ENCODE measurements around the gene HOXB8.

The HOXB8 gene

DNA sequence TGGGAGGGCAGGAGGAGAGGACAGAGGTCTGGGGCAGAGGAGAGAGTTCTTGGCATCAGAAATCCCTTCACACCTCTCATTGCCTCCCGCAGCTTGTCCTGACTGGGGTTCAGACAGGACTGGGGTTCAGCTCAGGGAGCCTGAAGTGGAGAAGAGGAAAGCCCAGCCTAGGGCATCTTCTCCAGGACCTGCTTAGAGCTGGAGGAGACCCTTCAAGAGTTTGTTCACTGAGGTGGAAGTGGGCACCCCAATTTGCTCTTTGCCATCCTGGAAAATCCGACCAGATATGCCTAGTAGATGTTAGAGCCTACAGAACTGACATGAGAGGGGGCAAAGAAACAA is 27.0 kb downstream of the HOXB8 start:
- H3K4me3 ChIP-seq = no peak overlapping the region
- H3K27me3 ChIP-seq (ENCODE audit: low read depth) = peaks cover 21% of the 10 kb centered on the region
- in situ Hi-C loops (cut with MboI; ENCODE audit: low sequenced_read_pairs) = no loop called here
- no peaks in the 10 kb centered on the region for H3K36me3 ChIP-seq (replicated peaks)
- no peaks in the 10 kb centered on the region for H3K9me3 ChIP-seq
- peaks cover 8% of the 10 kb centered on the region for H3K4me1 ChIP-seq
- no peak for DNase-seq (ENCODE audit: low spot score in 2 of 2)

DNA sequence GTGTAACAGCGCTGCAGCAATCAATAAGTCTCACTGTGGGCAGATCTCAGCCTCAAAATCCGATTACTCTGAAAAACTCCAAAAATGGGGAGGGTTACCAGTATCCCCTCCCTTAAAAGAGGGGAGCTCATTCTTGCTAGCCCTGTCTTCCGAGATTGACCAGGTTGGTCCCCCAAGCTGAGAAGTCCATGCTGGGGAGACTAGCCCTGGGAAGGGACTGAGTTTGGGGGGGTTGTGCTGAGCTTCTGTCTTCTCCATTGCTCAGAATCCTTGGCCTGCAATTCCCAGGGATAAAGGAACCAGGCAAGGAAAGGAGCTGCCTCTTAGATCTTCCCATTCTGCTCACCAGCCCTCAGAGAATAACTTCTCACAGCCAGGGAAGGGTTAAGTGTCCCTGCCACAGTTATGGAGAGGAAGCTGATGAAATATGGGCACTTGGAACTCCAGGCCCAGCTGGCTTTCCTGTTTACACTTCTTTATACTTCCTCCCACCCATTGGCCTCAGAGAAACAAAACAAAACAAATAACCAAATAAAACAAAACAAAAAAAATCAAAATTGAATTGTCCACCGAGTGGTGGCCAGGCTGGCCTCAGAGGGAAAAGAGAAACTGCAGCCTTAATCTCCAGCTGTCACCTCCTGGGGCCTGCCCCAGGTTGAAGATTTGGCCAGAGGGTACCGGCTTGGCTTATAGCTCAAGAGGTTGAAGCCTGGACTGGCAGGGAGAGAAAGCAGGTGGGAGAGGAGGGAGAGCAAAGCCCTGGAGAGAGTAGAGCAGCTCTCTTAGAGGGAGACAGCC is 27.6 kb downstream of the HOXB8 start:
- in situ Hi-C loops (cut with MboI; ENCODE audit: low sequenced_read_pairs) = no loop called here
- DNase-seq (ENCODE audit: low spot score in 2 of 2) = no peak
- H3K27me3 ChIP-seq (ENCODE audit: low read depth) = peaks cover 21% of the 10 kb centered on the region

DNA sequence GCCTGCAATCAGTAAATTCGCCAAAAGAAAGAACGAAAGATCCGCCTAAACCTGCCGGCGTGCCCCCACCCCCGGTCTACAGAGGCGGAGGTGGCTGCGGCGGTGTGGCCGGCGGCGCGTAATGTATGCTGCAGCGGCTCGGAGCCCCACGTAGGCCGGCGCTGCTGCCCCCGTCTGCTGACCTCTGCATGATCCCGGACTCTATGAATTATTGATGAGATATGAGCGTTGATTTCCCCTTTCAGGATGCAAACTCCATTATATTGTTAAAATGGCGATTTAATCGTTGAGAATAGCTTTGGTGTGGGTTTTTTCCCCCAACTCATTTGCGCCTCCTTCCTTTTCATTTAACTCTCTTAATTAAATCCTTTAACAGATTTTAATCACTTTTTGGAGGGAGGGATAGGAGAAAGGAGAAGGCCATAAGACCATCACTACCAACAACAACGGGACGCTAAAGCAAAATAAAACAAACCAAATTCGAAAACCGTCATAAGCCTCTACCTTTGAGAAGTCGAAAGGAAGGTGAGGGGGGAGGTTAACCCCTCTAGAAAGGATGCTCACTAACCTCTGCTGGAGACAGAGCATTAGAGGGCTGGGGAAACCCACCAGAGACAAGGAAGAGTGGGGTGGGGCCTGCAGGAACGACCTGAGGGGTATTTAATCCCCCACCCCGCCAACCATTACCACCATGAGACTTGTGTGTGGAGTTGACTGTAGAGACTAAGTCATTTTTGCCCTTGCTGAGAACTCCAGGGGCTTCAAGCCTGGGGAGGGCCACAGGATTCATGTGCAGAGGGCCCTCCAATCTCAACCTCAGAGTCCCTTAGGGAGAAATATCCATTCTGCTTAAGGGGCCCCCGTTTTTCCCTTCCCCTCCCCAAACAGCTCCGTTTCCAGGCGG is 28.5 kb downstream of the HOXB8 start:
- no peaks in the 10 kb centered on the region for H3K36me3 ChIP-seq (replicated peaks)
- no peak for DNase-seq (ENCODE audit: low spot score in 2 of 2)
- H3K4me1 ChIP-seq = peaks cover 6% of the 10 kb centered on the region; the same call in 1 of the 2 replicates
- H3K4me3 ChIP-seq = no peak overlapping the region
- no peaks in the 10 kb centered on the region for H3K9me3 ChIP-seq
- in situ Hi-C loops (cut with MboI; ENCODE audit: low sequenced_read_pairs) = no loop called here
- H3K27me3 ChIP-seq (ENCODE audit: low read depth) = peaks cover 21% of the 10 kb centered on the region

More for the DNA sequence above, 27.6 kb downstream of the HOXB8 start:
- Histone ChIP-seq H3K36me3 (replicated peaks) (no peaks in the 10 kb centered on the region), H3K4me1 (peaks cover 6% of the 10 kb centered on the region; the same call in 1 of the 2 replicates), H3K4me3 (no peak overlapping the region), H3K9me3 (no peaks in the 10 kb centered on the region)

DNA sequence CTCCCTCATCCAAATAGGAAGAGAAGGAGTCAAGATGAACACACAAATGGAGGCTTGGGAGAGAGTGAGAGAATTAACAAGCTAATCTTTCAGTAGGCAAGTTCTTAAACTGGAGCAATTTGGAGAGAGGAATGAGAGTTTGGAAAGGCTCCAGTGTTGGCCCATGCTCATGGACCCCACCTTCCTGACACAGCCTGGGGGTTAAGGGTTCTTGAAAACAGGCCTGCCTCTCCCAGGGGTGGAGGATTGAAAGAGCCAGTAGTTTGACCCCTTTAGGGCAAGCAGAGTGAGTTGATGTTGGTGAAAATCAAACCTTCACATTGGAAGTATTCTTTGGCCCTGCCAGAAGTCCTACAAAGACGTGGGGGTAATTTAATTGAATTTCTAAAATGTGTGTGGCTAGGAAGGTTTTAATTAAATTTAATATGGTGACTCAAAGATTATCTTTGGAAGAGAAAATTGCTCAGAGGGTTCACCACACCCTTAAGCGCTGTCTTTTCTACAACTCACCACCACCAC is 30.8 kb downstream of the HOXB8 start:
- no peak for DNase-seq (ENCODE audit: low spot score in 2 of 2)
- in situ Hi-C loops (cut with MboI; ENCODE audit: low sequenced_read_pairs) = no loop called here
- Histone ChIP-seq H3K4me3 (no peak overlapping the region), H3K36me3 (replicated peaks) (no peaks in the 10 kb centered on the region), H3K27me3 (ENCODE audit: low read depth) (peaks cover 16% of the 10 kb centered on the region), H3K9me3 (no peaks in the 10 kb centered on the region), H3K4me1 (peaks cover 6% of the 10 kb centered on the region; the same call in 1 of the 2 replicates)

DNA sequence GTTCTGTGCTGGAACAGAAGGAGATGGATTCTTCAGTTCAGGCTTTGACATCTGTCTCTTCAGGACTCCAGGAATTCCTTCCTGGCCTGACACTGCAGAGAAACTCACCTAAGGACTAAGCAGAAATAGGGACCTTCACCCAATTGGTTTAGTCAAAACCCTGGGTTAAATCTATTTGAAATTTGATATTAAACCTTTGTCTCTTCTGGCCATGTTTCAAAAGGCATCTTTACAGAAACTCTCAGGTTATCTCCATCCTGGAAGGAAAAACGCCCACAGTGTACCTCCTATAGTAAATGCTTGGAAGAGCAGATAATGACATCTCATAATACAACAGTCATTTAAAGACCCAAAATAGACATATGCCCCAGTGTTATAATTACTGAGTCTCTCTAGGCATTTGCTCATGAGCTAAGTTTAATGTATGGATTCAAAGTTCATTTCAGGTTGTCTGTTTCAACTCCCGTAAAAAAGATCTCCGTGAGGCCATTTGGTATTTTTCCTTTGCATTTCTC is 31.3 kb downstream of the HOXB8 start:
- no peaks in the 10 kb centered on the region for H3K9me3 ChIP-seq
- in situ Hi-C loops (cut with MboI; ENCODE audit: low sequenced_read_pairs) = no loop called here
- no peak overlapping the region for H3K4me3 ChIP-seq
- no peak for DNase-seq (ENCODE audit: low spot score in 2 of 2)
- H3K27me3 ChIP-seq (ENCODE audit: low read depth) = peaks cover 11% of the 10 kb centered on the region
- peaks cover 6% of the 10 kb centered on the region; the same call in 1 of the 2 replicates for H3K4me1 ChIP-seq
- no peaks in the 10 kb centered on the region for H3K36me3 ChIP-seq (replicated peaks)

DNA sequence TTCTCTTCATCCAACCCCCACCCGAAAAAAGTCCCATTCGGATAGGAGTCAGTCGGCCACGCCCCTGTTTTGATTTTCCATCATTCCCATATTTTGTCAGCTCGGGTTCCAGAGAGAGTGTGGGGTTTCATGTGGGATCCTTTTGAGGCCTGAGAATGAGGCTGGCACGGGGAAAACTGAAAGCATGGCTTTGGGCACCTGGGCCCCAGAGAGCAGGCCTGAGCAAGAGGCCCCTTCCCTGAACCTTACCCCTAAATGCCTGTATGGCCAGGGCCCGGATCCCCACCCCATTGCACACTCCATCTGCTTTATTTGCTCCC is 32.4 kb downstream of the HOXB8 start:
- no peaks in the 10 kb centered on the region for H3K9me3 ChIP-seq
- DNase-seq (ENCODE audit: low spot score in 2 of 2) = no peak
- peaks cover 6% of the 10 kb centered on the region; the same call in 1 of the 2 replicates for H3K4me1 ChIP-seq
- in situ Hi-C loops (cut with MboI; ENCODE audit: low sequenced_read_pairs) = no loop called here
- H3K36me3 ChIP-seq (replicated peaks) = no peaks in the 10 kb centered on the region
- H3K27me3 ChIP-seq (ENCODE audit: low read depth) = peaks cover 6% of the 10 kb centered on the region
- H3K4me3 ChIP-seq = no peak overlapping the region

DNA sequence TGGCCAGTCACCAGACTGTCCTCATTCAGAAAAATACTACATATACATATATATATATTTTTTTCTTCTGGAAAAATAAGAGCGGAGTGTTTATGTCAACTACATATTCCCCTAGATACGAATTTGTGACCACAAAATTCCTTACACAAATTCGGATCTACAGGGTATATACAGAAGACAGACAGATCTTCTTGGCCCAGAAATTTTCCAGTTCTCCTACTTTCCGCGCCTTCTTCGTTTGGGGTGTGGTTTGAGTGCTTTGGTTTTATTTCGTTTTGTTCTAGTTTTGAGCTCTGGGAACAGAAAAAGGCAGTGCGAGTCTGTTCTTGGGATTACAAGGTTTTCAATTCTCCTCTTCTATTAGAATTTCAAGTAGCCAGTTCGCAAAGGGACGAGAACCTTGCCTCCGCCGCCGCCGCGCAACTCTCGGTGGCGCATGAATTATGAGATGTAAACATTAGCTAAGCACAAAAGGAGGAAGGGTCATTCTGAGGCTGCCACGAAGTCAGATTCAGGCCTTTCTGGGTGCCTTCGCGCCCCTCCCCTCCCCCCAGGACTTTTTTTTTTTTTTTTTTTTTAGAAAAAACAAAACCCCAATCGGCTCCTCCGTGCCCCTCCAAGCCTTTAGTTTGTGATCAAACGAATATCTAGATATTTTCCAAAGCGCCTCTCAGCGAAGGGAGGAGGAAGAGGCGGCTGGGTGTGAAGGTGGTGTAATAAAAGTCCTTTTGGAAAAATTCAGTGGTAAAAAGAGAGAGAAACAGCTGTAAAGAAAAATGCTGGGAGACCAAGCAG is 35.1 kb downstream of the HOXB8 start:
- H3K27me3 ChIP-seq (ENCODE audit: low read depth) = no peaks in the 10 kb centered on the region
- no peak overlapping the region for H3K4me3 ChIP-seq
- H3K9me3 ChIP-seq = no peaks in the 10 kb centered on the region
- H3K4me1 ChIP-seq = peaks cover 13% of the 10 kb centered on the region
- in situ Hi-C loops (cut with MboI; ENCODE audit: low sequenced_read_pairs) = loop anchor here (5.0 kb wide), 1 partner anchor 38 kb away; no protein-coding TSS in a partner anchor
- no peak for DNase-seq (ENCODE audit: low spot score in 2 of 2)
- no peaks in the 10 kb centered on the region for H3K36me3 ChIP-seq (replicated peaks)

DNA sequence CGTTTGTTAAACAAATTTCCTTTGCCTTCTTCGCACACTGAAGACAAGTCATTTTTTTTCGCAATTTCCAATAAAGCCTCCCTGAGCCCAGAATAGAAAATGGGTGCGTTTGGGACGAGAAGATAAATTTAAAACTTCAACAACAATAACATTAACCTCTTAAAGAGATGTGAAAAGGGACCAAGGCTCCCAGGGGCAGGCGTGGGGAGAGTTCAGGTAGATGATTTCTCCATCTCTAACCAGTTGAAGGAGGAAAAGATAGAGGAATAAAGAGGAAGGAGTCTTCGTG is 35.7 kb downstream of the HOXB8 start:
- DNase-seq (ENCODE audit: low spot score in 2 of 2) = no peak
- Histone ChIP-seq H3K27me3 (ENCODE audit: low read depth) (no peaks in the 10 kb centered on the region), H3K4me3 (no peak overlapping the region), H3K4me1 (peaks cover 16% of the 10 kb centered on the region), H3K36me3 (replicated peaks) (no peaks in the 10 kb centered on the region), H3K9me3 (no peaks in the 10 kb centered on the region)
- in situ Hi-C loops (cut with MboI; ENCODE audit: low sequenced_read_pairs) = loop anchor here (5.0 kb wide), 1 partner anchor 37 kb away; no protein-coding TSS in a partner anchor

DNA sequence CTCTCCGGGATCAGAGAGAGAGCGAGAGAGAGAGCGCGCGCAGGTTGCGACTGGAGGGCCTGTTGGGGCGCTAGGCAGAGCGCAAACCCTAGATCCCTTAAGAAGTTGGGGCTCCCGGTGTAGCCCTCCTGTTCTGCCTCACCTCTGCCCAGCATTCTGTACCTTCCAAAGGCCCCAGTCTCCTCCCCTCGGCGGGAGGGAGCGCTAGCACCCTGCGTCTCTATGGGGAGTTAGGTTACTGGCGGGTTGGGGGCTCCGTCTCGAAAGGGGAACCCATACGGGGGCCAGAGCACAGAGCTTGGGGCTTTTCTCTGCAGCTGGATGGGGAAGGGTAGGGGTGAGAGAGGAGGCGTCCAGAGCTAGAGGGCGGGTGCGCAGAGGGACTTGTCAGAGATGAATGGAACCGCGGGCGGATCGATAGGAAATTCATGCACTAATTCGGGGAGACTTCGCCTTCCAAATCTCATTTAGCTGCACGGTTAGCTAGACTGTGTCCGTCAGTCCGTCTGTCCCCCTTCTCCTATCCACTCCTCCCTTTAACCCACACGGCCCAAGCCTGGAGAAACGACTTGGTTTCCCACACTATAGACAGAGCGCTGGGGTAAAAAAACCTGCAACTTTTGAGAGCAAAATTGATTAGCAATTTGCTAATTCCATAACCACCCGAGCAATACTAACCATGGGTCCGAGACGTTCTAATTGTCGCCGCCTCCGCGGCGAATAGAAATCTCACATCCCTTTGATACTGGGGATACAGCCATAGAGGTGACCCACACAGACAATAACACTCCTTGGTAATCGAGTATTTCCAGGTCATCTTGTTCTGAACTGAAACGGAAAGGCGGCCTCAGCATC is 36.2 kb downstream of the HOXB8 start:
- in situ Hi-C loops (cut with MboI; ENCODE audit: low sequenced_read_pairs) = loop anchor here (5.0 kb wide), 1 partner anchor 37 kb away; no protein-coding TSS in a partner anchor
- H3K4me1 ChIP-seq = peaks cover 16% of the 10 kb centered on the region
- no peaks in the 10 kb centered on the region for H3K9me3 ChIP-seq
- no peaks in the 10 kb centered on the region for H3K27me3 ChIP-seq (ENCODE audit: low read depth)
- H3K36me3 ChIP-seq (replicated peaks) = no peaks in the 10 kb centered on the region
- peak in 1 of 2 experiments; percentile 39 for DNase-seq (ENCODE audit: low spot score in 2 of 2)
- peak overlapping the region; percentile 58 for H3K4me3 ChIP-seq

DNA sequence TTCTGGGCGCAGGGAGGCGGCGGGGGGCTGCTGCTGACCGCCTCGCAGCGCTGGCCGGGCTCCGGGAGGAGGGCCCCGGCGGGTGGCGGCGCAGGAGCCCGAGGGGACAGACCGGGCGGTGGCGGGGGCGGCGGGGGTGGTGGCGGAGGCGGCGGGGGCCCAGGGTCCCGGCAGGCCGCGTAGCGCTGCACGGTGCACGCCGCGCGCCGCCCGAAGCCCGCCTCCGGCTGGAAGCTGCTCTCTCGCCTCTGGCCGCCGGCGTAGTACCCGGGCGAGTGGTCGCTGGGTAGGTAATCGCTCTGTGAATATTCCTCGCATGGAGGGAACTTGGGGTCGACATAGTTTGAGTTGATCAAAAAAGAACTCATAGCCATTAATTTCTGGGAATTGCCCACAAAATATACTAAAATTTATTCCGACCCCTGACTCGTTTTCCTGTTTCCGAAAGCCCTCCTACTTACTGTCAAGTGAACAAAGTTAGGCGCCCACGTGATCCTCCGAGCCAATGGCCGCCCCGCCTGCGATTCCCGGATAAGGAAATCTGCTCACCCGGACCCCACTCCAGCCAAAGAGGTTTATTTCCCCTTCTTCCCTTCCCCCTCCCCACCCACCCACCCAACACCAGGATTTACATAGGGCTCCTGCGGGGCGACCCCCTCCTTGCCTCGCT is 37.0 kb downstream of the HOXB8 start, which contains the start of gene HOXB4:
Gene HOXB4, minus strand, starts transcription at position 405 of the 670 bp plus-strand sequence. Its CDS starts 31 bp downstream, at position 374.
- Histone ChIP-seq H3K36me3 (replicated peaks) (no peaks in the 10 kb centered on the region), H3K4me3 (peak within 1 kb of the TSS; percentile 58), H3K4me1 (peaks cover 24% of the 10 kb centered on the region), H3K9me3 (no peaks in the 10 kb centered on the region), H3K27me3 (ENCODE audit: low read depth) (no peaks in the 10 kb centered on the region)
- peak; percentile 81 to 89 for DNase-seq (ENCODE audit: low spot score in 2 of 2)
- in situ Hi-C loops (cut with MboI; ENCODE audit: low sequenced_read_pairs) = loop anchor here (5.0 kb wide), 1 partner anchor 36 kb away; no protein-coding TSS in a partner anchor

DNA sequence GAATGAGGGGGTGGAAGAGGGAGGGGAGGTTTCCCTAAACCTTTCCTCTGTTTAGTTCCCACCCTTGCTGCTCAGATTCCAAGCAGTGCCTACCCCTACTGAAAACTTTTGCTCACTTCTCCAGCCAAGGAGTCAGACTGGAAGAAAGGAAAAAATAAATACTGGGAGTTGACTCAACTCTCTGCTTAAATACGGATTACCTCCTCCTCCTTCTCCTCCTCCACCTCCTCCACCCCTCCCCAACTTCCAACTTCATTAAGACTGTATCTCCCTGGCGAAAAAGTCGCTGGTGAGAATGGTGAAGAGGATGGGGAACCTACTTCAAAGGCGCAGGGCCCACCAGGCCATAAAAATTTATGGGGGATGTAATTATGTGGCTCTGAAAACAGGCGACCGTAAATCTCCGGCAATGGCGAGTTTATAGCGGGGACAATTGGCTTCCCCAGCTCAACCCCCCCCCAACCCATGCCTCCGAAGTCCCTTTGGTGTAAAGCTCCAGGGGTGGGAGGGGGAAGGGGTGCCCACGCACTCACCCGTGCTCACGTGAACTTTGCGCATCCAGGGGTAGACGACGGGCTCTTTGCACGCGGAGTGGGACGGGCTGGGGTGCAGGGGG is 37.7 kb downstream of the HOXB8 start:
- in situ Hi-C loops (cut with MboI; ENCODE audit: low sequenced_read_pairs) = loop anchor here (5.0 kb wide), 1 partner anchor 35 kb away; no protein-coding TSS in a partner anchor
- H3K36me3 ChIP-seq (replicated peaks) = no peaks in the 10 kb centered on the region
- peak overlapping the region; percentile 58 for H3K4me3 ChIP-seq

More for the DNA sequence above, 37.7 kb downstream of the HOXB8 start:
- H3K9me3 ChIP-seq = no peaks in the 10 kb centered on the region
- DNase-seq (ENCODE audit: low spot score in 2 of 2) = peak in 1 of 2 experiments; percentile 62
- H3K4me1 ChIP-seq = peaks cover 28% of the 10 kb centered on the region
- no peaks in the 10 kb centered on the region for H3K27me3 ChIP-seq (ENCODE audit: low read depth)
